Keratinocyte (primary cell): Measurements from ENCODE around the gene SIGMAR1.

Experiments
- CTCF ChIP-seq, 3 experiments: IDR thresholded peaks in 1 of 3; conservative IDR thresholded peaks in 1 of 3; optimal IDR thresholded peaks in 1 of 3; 2 replicates in 2 of 3; 3 replicates in 1 of 3; pipeline versions ENCODE3 to v1.5.1; 2011; ENCODE audit warnings: low read length in 3 of 3, mild to moderate bottlenecking in 3 of 3, moderate library complexity in 2 of 3, control low read depth in 1 of 3, inconsistent platforms in 1 of 3; ENCODE audit not compliant: insufficient read depth in 2 of 3; ENCODE audit errors: extremely low read depth in 1 of 3
- EZH2 ChIP-seq: IDR thresholded peaks from one replicate; pipeline ENCODE4 v1.6.1; 2012; ENCODE audit warnings: inconsistent platforms, mild to moderate bottlenecking, low read length, moderate library complexity

- no peak for TF ChIP-seq EZH2
- TF ChIP-seq CTCF (optimal IDR thresholded peaks at IDR 0.05 in 1 of 3, IDR thresholded peaks at IDR 0.05 in 1 of 3, conservative IDR thresholded peaks at IDR 0.05 in 1 of 3; ENCODE audit: extremely low read depth in 1 of 3, insufficient read depth in 2 of 3, low read length in 3 of 3): no peak
Observed at GRCh38 chr9:34685591-34685990, 48.0 kb upstream of the SIGMAR1 start.
